B cell (primary cell): ENCODE results near the gene PRR33.

ENCODE experiments used
- EZH2 ChIP-seq: IDR thresholded peaks from 2 replicates; pipeline ENCODE4 v1.6.1; 2012; ENCODE audit warnings: borderline replicate concordance, low read depth, mild to moderate bottlenecking, moderate library complexity, low read length; ENCODE audit not compliant: insufficient read depth, poor library complexity, severe bottlenecking
- TF ChIP-seq, protein P1 (sequence below): fragments of 200-600 bp; IDR thresholded peaks from one replicate; pipeline ENCODE4 v1.8.0; 2022; ENCODE audit warnings: antibody characterized with exemption, mild to moderate bottlenecking

DNA sequence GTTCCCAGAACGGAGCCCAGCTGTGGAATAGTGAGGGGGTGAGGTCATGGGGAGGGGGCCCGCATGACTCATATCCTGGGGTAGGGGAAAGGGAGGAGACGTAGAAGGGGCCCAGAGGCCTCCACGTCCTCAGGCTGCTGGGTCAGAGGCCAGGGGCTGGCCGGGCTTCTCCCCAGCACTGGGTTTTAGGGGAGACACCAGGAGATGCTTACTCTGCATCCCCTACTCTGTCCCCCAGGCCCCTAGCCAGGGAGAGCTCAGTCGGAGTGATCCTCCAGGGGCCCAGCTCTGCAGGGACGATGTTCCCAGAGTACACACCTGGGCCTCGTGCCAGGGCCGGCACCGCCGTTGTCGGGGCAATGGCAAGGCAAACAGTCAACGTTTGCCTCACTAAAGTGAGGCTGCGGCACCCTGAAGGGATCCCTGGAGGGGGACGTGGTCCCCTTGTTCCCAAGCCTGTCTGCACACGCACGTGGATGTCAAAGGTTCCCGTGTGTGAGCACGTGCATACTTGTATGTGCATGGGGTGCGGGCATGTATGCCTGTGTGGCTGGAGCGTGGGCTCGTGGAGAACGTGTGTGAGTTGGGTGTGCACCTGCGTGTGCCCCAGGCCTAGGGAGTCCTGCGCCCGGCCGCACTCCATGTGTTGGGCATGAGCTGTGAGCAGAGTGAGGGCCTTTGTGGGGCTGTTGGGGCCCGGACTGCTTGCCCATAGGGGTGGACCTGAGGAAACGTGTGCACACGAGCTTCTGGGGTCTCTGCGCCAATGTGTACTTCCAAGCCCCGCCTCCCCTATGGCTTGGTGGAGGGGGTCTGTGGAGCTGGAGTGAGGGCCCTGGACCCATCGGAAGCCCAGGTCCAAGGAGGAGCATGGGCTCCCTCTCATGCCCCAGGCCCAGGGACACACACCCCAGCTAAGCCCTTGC lies 14.2 kb downstream of the PRR33 start:
- TF ChIP-seq, protein P1, sequence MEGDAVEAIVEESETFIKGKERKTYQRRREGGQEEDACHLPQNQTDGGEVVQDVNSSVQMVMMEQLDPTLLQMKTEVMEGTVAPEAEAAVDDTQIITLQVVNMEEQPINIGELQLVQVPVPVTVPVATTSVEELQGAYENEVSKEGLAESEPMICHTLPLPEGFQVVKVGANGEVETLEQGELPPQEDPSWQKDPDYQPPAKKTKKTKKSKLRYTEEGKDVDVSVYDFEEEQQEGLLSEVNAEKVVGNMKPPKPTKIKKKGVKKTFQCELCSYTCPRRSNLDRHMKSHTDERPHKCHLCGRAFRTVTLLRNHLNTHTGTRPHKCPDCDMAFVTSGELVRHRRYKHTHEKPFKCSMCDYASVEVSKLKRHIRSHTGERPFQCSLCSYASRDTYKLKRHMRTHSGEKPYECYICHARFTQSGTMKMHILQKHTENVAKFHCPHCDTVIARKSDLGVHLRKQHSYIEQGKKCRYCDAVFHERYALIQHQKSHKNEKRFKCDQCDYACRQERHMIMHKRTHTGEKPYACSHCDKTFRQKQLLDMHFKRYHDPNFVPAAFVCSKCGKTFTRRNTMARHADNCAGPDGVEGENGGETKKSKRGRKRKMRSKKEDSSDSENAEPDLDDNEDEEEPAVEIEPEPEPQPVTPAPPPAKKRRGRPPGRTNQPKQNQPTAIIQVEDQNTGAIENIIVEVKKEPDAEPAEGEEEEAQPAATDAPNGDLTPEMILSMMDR, result no peak
- TF ChIP-seq EZH2, result no peak
